HCT116 (cell line): ENCODE data around the gene KYNU. TPM values are rescaled to one million over a fixed set of nuclear protein-coding genes. Genes with fewer than 3 reads are reported as not detected.

Experiments used
- ATAC-seq: fragments of 200-7000 bp; cut with Tn5 transposase; 2 replicates; pipeline ENCODE4 v1.9.1; 2020; ENCODE audit warnings: mild to moderate bottlenecking, moderate library complexity
- BruUV-seq: library from RNA; stranded (reverse); fragments of 400-500 nt; replicated peaks from 2 replicates; lab custom pipeline; 2021; lab: Mats Ljungman, UMichigan
- CTCF ChIA-PET: fragments of 300-600 bp; sonication (Branson Sonifier 250); formaldehyde crosslinking; loops from one replicate; lab custom pipeline; 2021; ENCODE audit warnings: antibody characterized with exemption; lab: Charles Lee
- POLR2A ChIA-PET: fragments of 300-600, 350-600 bp; sonication (Branson Sonifier 250); formaldehyde crosslinking; loops from one replicate; lab custom pipeline; 2021; ENCODE audit warnings: antibody characterized with exemption; lab: Charles Lee
- RAD21 ChIA-PET, 2 experiments: fragments of 300-600 bp; sonication (Branson Sonifier 250); formaldehyde crosslinking; loops; one replicate each; lab custom pipeline; 2023; ENCODE audit warnings: low total read pairs in 2 of 2; ENCODE audit not compliant: uncharacterized antibody in 2 of 2, unreplicated experiment in 2 of 2, low non-redundant PET in 1 of 2; lab: Charles Lee
- DNase-seq: peaks from one replicate; pipeline ENCODE4 v3.0.0-alpha.2; 2010; ENCODE audit warnings: low read depth, low spot score
- H2AFZ ChIP-seq: fragments of 200-600 bp; shearing (Covaris generic), sonication (generic); 2 replicates; pipeline ENCODE4 v1.6.1; 2017; ENCODE audit warnings: low read depth, mixed run types, mixed read lengths, antibody characterized with exemption, low read length; ENCODE audit not compliant: poor library complexity, severe bottlenecking
- H3K27ac ChIP-seq: 2 replicates; pipeline ENCODE4 v1.5.1; 2012; ENCODE audit warnings: low read depth, low read length
- H3K27me3 ChIP-seq: fragments of 200-600 bp; sonication (generic); 2 replicates; pipeline ENCODE4 v1.6.1; 2016; ENCODE audit warnings: mixed run types, low read length, mixed read lengths; ENCODE audit not compliant: insufficient read depth
- H3K36me3 ChIP-seq, 2 experiments: fragments of 200-500 bp in 1 of 2; fragments of 200-600 bp in 1 of 2; sonication (Bioruptor generic) in 1 of 2; sonication (generic) in 1 of 2; 2 replicates each; pipeline versions ENCODE4 v1.5.1 to v1.6.1; 2014 to 2016; ENCODE audit warnings: low read length in 2 of 2, inconsistent platforms in 1 of 2, mixed read lengths in 1 of 2, mixed run types in 1 of 2; ENCODE audit not compliant: insufficient read depth in 2 of 2, control insufficient read depth in 1 of 2
- H3K4me1 ChIP-seq, 2 experiments: fragments of 200-600 bp in 1 of 2; sonication (generic) in 1 of 2; 2 replicates each; pipeline versions ENCODE4 v1.5.1 to v1.6.1; 2012 to 2017; ENCODE audit warnings: low read length in 2 of 2, inconsistent platforms in 1 of 2, mild to moderate bottlenecking in 1 of 2, mixed read lengths in 1 of 2, mixed run types in 1 of 2, moderate library complexity in 1 of 2; ENCODE audit not compliant: insufficient read depth in 2 of 2, control insufficient read depth in 1 of 2
- H3K4me2 ChIP-seq: fragments of 200-600 bp; sonication (generic); 2 replicates; pipeline ENCODE4 v1.6.1; 2017; ENCODE audit warnings: mixed run types, low read length, mixed read lengths
- H3K4me3 ChIP-seq, 2 experiments: fragments of 200-600 bp in 1 of 2; sonication (generic) in 1 of 2; replicated peaks in 1 of 2; 2 replicates each; pipeline ENCODE4 v1.5.1; 2011 to 2016; ENCODE audit warnings: low read length in 2 of 2, control low read depth in 1 of 2, low read depth in 1 of 2, mild to moderate bottlenecking in 1 of 2, mixed read lengths in 1 of 2, mixed run types in 1 of 2
- H3K79me2 ChIP-seq: fragments of 200-600 bp; sonication (generic); 2 replicates; pipeline ENCODE4 v1.6.1; 2017; ENCODE audit warnings: mild to moderate bottlenecking, mixed run types, low read length, moderate library complexity, mixed read lengths; ENCODE audit not compliant: insufficient read depth
- H3K9ac ChIP-seq: fragments of 200-600 bp; sonication (generic); 2 replicates; pipeline ENCODE4 v1.6.1; 2016; ENCODE audit warnings: low read length, mixed read lengths
- H3K9me2 ChIP-seq: fragments of 200-600 bp; sonication (generic), shearing (Covaris generic); 2 replicates; pipeline ENCODE4 v1.6.1; 2017; ENCODE audit warnings: mixed run types, mild to moderate bottlenecking, moderate library complexity; ENCODE audit not compliant: insufficient read depth
- H3K9me3 ChIP-seq, 2 experiments: fragments of 200-500 bp in 1 of 2; fragments of 200-600 bp in 1 of 2; sonication (Bioruptor generic) in 1 of 2; sonication (generic) in 1 of 2; 2 replicates each; pipeline ENCODE4 v1.6.1; 2014 to 2017; ENCODE audit warnings: low read length in 2 of 2, mixed read lengths in 2 of 2, inconsistent platforms in 1 of 2, low read depth in 1 of 2, mild to moderate bottlenecking in 1 of 2, mixed run types in 1 of 2, moderate library complexity in 1 of 2; ENCODE audit not compliant: control insufficient read depth in 1 of 2, insufficient read depth in 1 of 2
- H4K20me1 ChIP-seq: fragments of 200-600 bp; sonication (generic), shearing (Covaris generic); 2 replicates; pipeline ENCODE4 v1.6.1; 2017; ENCODE audit warnings: mixed run types, mild to moderate bottlenecking, moderate library complexity; ENCODE audit not compliant: insufficient read depth
- CBX3 ChIP-seq: IDR thresholded peaks from 2 replicates; pipeline ENCODE4 v1.6.1; 2012; ENCODE audit warnings: low read depth
- CEBPB ChIP-seq: IDR thresholded peaks from 2 replicates; pipeline ENCODE4 v1.6.1; 2012; ENCODE audit warnings: low read depth
- EZH2 ChIP-seq: fragments of 200-600 bp; sonication (generic); IDR thresholded peaks from 2 replicates; pipeline ENCODE4 v1.6.1; 2017; ENCODE audit warnings: antibody characterized with exemption, mixed run types
- FOSL1 ChIP-seq: IDR thresholded peaks from 2 replicates; pipeline ENCODE4 v1.6.1; 2012; ENCODE audit warnings: low read depth
- POLR2AphosphoS5 ChIP-seq: IDR thresholded peaks from 2 replicates; pipeline ENCODE4 v1.6.1; 2011; ENCODE audit warnings: mild to moderate bottlenecking, low read depth, low read length, moderate library complexity
- RAD21 ChIP-seq: IDR thresholded peaks from 2 replicates; pipeline ENCODE4 v1.6.1; 2012; ENCODE audit warnings: low read depth, mild to moderate bottlenecking
- SIN3A ChIP-seq: IDR thresholded peaks from 2 replicates; pipeline ENCODE4 v1.6.1; 2012; ENCODE audit warnings: low read depth
- SP1 ChIP-seq: IDR thresholded peaks from 2 replicates; pipeline ENCODE4 v1.6.1; 2012; ENCODE audit warnings: low read depth
- ZFX ChIP-seq: fragments of 450-650 bp; IDR thresholded peaks from 2 replicates; pipeline ENCODE4 v1.6.1; 2017
- intact Hi-C: fragments of 100-400 bp; cut with micrococcal nuclease; formaldehyde crosslinking; loops from 2 replicates; pipeline ENCODE4 v1.10.0; 2022
- total RNA-seq: library from RNA; stranded (reverse); gene quantifications from one replicate; pipeline ENCODE4 v1.2.1, GENCODE V29; 2021; ENCODE audit not compliant: unreplicated experiment

KYNU gene
- total RNA-seq, 1 experiment from 2014 or later, result 0.22 TPM

DNA sequence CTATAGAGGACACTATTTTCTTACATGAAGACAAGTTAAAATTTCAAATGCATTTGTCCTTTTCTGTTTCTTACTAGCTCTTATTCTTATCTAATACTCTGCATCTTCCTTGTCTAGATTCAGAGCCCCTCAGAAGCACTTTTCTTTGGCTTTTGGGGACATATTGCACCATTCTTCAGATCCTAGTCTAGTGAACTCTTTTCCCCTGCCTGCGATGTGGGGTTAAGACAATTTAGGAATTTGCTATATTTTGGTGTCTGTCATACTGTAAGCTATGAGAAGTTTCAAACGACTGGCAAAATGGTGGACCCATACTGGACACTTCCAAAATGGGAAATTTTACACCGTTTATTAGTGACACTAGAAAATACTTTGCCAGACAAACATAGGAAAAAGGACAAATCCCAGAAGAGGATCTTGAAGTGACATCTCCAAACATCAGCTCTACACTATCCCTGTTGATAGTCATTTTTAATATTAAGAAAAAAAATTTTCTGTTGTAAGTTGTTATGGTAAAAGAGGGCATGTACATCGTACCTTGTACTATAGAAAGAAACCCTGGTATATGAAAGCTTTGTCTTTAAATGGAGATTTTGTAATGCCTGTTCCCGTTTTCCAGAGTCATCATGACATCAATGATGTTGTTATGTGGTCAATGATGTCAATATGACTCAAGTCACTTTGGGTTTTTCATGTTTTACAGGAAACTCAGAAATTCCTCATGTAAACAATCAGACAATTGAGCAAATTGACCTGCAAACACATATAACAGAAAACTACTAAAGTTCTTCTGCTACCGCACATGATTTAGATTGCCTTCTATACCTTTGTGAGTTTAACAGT, 4.4 kb upstream of the KYNU start:
- no peaks in the 10 kb centered on the region for H3K9me2 ChIP-seq
- H3K36me3 ChIP-seq, result no peaks in the 10 kb centered on the region
- RAD21 ChIA-PET, result no interaction called here
- H4K20me1 ChIP-seq, result no peaks in the 10 kb centered on the region
- intact Hi-C loops, result no loop called here
- no peak overlapping the region for H2AFZ ChIP-seq
- ATAC-seq (no peak), DNase-seq (no peak)
- H3K27me3 ChIP-seq, result no peaks in the 10 kb centered on the region
- H3K4me3 ChIP-seq, result no peak overlapping the region
- CTCF ChIA-PET, result no interaction called here
- no peaks in the 10 kb centered on the region for H3K9me3 ChIP-seq
- H3K4me2 ChIP-seq, result no peak overlapping the region
- no peak for TF ChIP-seq SP1
- no peak for TF ChIP-seq ZFX
- no peak for TF ChIP-seq CBX3
- TF ChIP-seq POLR2AphosphoS5, result no peak
- TF ChIP-seq SIN3A, result no peak
- no TSS peak for BruUV-seq
- H3K4me1 ChIP-seq, result peaks cover 0 to 5% of the 10 kb centered on the region in 2 experiments; a peak in 1 of 4 replicates
- H3K9ac ChIP-seq, result no peak overlapping the region
- H3K79me2 ChIP-seq, result no peaks in the 10 kb centered on the region
- POLR2A ChIA-PET, result no interaction called here
- no peak overlapping the region for H3K27ac ChIP-seq

DNA sequence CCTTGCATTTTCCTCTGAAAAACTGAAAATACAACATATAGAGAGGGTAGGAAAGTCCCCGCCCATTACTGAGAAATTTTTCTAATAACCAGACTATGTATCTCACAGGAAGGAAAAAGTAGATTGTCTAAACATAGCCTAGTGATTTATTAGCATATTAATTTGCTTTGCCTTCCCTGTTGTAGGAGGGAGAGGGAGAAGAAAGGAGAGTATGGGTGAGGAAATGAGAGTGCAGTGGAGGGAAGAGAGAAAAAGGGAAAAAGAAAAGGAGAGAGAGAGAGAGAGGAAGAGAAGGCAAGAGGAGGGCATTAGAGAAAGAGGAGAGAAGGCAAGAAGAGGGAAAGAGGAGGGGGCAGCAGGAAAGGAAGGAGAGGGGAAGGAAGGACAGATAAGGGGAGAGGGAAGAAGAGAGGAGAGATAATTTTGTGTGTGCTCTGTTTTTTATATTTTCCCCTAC, 3.6 kb upstream of the KYNU start:
- ChIA-PET POLR2A (no interaction called here), RAD21 (no interaction called here), CTCF (no interaction called here)
- Histone ChIP-seq H4K20me1 (no peaks in the 10 kb centered on the region), H3K9me2 (no peaks in the 10 kb centered on the region), H3K9ac (no peak overlapping the region), H3K79me2 (no peaks in the 10 kb centered on the region), H3K9me3 (no peaks in the 10 kb centered on the region), H3K4me2 (no peak overlapping the region), H3K36me3 (no peaks in the 10 kb centered on the region), H3K27me3 (no peaks in the 10 kb centered on the region), H2AFZ (no peak overlapping the region), H3K4me1 (0 out of 4 replicates have a peak, but pooled peaks cover 0 to 3% of the 10 kb centered on the region in 2 experiments), H3K27ac (no peak overlapping the region), H3K4me3 (no peak overlapping the region)
- intact Hi-C loops, result no loop called here
- no peak for DNase-seq
- ATAC-seq, result no peak
- TF ChIP-seq FOSL1 (no peak), RAD21 (no peak), EZH2 (no peak), CEBPB (no peak)
- no TSS peak for BruUV-seq
